HG03469 (cell line): ENCODE results near the gene HRH3.

ENCODE experiments used
- ATAC-seq: cut with Tn5 transposase; IDR thresholded peaks from one replicate; pipeline ENCODE4 v1.9.1; 2021; ENCODE audit warnings: mild to moderate bottlenecking, moderate library complexity, moderate number of reproducible peaks; ENCODE audit not compliant: unreplicated experiment

Gene HRH3

DNA sequence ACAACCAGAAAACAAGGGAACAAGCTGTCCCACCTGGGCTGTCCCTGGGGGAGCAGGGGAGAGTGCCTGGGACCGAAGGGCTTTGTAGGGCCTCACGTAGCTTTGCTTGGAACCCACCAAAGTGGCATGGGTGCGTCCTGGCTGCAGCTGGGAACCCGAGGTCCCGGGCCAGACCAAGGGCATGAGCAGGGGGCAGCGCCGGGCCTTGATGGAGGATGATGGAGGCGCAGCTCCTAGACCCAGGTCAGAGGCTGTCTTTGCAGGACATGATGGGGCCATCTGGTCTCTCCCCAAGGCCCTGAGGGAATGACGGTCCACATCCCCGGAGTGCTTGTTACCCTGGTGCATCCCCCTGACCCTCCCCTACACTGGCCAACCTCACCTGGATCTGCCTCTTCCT, 10.6 kb upstream of the HRH3 start:
- no peak for ATAC-seq

DNA sequence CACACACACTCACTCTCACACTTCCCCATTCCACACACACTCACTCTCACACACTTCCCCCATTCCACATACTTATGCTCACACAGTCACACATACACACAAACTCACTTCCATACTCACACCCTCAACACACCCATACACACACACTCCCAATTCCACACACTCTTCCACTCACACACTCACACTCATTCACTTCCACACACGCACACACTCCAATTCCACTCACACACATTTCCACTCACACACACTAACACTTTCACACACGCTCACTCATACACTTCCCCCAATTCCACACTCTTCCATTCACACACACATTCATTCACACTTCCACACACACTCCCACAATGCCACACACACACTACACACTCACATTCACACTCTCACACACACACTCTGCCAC, 10.2 kb upstream of the HRH3 start:
- ATAC-seq = no peak

- ATAC-seq = no peak
Observed at GRCh38 chr20:62229667-62230066, 9.6 kb upstream of the HRH3 start.

GRCh38 chr20:62228982-62229545, 9.0 kb upstream of the HRH3 start:
- no peak for ATAC-seq

GRCh38 chr20:62227977-62228958, 8.2 kb upstream of the HRH3 start:
- ATAC-seq = no peak

DNA sequence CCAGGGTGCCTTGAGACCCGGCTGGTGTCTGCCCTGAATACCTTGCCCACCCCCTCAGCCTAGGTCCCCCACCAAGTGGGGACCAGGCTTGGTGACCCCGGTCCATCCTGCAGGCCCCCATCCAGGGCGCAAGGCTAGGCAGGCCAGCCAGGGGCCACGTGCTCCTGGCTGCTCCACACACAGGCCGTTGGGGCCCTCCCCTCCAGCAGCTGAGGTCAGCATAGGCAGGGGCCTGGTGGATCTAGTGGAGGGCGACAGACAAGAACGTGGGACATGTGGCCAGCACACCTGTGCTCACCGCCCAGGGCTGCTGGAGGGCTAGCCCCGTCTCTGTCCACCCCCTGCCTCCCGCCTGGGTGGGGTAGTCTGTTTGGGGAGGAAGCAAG, 7.5 kb upstream of the HRH3 start:
- ATAC-seq = no peak

- no peak for ATAC-seq
Observed at GRCh38 chr20:62226707-62227590, 6.9 kb upstream of the HRH3 start.

DNA sequence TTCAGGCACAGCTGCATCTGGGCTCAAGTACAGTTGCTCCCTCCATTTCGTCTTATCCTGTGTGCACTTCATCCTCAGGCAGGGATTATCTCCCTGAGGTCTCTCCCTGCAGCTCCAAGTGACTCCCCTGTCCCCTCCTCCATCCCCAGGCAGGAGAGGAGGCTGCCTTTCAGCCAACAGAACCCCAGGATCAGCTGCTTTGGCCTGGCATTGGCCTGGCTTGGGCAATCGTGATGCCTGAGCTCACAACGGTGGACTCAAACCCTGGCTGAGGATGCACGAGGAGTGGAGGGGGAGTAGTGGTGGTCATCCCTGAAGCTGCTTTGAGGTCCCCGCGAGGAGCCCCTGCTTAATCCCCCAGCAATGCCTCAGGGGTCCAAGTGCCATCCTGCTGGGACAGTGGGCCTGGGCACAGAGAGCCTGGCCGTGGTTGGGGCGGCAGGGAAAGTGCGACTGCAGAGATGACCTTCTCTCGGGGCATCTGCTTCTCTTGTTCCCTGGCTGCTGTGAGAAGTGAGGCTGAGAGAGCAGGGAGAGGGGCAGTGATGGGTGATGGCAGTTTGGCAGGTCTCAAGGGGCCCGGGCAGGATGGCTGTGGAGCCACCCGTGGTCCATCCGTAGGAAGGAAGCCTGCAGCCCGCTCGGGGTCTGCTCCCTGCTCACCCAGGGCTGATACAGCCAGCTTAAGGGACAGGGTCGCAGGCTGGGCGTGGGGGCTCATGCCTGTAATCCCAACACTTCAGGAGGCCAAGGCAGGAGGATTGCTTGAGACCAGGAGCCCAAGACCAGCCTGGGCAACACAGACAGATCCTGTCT, 6.0 kb upstream of the HRH3 start:
- ATAC-seq = no peak

- ATAC-seq = no peak
Observed at GRCh38 chr20:62225026-62225425, 4.9 kb upstream of the HRH3 start.

- no peak for ATAC-seq
Observed at GRCh38 chr20:62224113-62224855, 4.2 kb upstream of the HRH3 start.

- no peak for ATAC-seq
Observed at GRCh38 chr20:62223571-62223970, 3.5 kb upstream of the HRH3 start.

GRCh38 chr20:62222972-62223371, 2.9 kb upstream of the HRH3 start:
- no peak for ATAC-seq

DNA sequence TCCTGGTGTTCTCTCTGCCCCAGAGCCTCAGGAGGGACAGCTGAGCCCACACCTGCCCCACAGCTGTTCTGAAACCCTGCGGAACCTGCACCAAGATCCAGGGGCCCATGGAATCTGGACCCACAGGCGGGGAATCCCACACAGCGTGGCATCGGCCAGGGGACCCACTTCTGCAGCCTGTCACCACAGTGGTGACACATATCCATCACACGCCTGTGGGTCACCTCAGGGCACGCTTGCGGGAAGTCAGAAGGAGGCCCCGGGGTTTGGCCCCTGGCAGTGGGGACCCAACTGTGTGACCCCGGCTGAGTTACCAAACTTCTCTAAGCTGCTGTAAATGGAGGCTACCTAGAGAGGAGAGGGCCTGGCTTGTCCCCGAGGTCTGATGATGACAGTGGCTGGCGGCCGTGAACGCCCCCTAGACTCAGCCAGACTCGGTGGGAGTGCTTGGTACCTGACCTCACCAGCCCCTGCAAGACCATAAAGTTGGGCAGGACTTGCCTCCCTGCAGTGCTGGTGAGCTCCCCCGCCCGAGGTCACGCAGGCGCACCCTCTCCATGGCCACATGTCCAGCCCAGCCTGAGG, 2.3 kb upstream of the HRH3 start:
- no peak for ATAC-seq

DNA sequence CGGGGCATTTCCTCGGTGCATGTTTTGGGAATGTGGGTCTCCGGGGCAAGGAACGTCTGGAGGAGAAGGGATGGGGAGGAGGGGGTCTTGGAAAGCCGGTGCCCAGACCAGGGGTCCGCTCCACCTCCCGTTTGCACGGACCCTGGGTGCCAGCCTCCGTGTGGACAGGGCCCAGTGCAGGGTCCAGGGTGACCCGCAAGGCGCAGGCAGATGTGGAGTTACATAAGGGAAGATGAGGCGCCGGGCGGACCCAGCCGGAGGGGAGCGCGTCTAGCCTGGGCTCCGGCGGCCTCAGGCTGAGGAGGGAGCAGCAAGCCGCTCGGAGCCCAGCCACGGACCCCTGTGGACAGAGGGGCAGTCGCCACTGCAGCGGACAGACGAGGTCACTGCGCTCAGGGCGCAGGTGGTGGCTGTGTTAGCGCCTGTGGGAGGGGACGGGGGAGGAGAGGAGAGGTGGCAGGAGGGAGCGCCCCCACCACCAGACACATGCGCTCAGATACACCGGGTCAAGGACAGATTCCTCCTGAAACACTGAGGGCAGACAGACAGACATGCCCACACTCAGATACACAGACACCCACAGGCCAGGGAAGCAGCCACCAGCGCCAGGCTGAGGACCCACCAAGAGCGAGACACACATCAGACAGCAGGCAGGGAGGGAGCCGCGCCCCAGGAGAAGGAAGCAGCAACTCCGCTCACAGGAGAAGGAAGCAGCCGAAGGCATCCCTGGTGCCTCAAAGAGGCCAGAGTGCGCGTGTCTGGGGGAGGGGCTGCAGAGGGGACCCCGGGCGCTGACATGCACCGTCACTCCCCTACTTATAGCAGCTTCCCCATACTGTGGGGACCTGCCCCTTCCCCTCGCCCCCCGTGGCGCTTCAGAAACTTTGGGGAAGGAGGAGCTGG, 839 bp upstream of the HRH3 start:
- ATAC-seq = no peak

- no peak for ATAC-seq
Observed at GRCh38 chr20:62219101-62219991, 732 bp downstream of the HRH3 start.

DNA sequence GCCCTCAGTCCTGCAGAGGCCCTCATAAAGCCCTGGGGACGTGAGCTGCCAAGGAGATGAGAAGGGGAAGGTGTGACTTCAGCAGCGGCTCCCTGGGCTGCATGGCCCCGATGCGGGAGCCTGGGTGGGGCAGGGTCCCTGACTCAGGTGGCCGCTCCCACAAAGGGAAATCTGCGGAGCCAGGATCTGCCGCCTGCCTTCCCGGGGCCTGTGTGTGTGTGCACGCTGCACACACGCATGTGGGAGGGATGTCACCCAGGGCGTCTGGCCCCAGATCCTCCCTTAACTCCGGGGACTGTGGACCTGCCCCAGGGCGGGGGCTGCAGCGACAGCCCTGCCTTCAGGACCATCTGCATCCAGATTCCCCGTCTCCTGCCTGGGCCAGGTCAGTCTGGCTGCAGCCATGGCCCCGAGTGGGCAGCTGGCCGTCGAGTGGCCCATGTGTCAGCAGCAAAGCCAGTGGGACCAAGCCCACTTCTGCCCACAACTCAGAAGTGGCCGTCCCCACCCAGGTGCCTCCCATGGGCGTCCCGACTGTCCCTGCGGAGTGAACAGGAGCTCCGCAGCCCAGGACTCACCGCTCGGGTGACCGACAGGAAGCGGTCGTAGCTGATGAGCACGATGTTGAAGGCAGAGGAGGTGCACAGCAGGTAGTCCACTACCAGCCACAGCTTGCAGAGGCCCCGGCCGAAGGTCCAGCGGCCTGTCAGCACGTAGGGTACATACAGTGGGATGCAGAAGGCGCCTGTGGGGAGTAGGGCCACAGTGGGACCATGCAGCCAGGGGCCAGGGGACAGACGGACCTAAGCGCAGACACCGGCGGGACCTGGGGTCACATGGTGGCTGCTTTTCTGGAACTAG, 1.9 kb downstream of the HRH3 start:
- ATAC-seq = no peak
